HT-29 (cell line): ENCODE measurements around the gene CRISPLD2. TPM values are rescaled to one million over a fixed set of nuclear protein-coding genes. Genes with fewer than 3 reads are reported as not detected.
"Not testable (repeated sequence)": the region's sequence is repeated elsewhere in the genome, so short reads cannot be mapped to it uniquely, and the experiment has no call there.

Experiments
- DNase-seq: peaks from one replicate; pipeline ENCODE4 v3.0.0-alpha.2; 2015; ENCODE audit warnings: low spot score
- total RNA-seq: library from RNA; depleted of rRNA; stranded (reverse); fragments of >200 nt; shearing (Covaris generic); gene quantifications from 2 replicates; pipeline ENCODE4 v1.2.3, GENCODE V29; 2014

The CRISPLD2 gene
- total RNA-seq, 1 experiment from 2014 or later, result 0.74 TPM

DNA sequence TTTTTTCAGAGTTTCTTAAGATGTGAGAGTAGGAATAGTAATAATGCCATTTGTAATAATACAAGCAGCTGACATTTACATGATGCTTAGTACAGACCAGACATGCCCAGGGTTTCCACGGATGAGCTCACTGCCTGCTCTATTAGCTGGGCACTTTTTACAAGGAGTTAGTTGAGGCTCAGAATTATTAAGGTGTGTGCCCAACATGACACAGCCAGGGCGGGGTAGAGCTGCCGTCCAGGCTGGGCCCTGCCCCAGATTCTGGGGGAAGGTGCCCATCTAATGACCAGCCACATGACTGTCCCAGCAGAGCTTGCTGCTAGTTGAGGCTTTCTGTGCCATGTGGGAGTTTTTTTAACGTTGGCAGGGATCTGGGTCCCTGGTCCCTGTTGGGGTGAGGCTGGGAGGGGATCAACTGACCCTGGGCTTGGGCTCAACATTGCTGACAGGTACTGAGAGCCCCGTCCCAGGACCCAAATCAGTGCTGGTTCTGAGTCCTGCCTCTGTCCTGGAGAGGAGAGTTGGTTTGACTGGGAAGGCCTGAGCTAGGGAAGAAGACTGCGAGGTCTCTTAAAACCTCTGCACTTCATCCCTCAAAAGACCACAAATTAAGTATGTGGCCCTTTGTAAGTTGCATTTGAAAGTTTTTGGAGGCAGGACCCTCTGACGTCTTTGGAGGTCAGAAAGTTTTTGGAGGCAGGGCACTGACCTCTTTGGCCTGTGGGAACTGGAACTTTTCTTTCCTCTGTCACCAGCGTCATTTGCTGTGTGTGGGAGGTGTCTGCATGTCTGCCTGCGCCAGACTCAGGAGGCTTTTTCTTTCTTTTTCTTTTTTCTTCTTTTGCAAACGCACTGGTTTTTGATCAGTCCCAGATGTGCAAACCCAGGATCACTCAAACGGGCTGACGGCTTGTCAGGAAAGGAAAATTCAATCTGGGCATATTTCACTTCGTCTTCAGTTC, 2.2 kb downstream of the CRISPLD2 start:
- no peak for DNase-seq

DNA sequence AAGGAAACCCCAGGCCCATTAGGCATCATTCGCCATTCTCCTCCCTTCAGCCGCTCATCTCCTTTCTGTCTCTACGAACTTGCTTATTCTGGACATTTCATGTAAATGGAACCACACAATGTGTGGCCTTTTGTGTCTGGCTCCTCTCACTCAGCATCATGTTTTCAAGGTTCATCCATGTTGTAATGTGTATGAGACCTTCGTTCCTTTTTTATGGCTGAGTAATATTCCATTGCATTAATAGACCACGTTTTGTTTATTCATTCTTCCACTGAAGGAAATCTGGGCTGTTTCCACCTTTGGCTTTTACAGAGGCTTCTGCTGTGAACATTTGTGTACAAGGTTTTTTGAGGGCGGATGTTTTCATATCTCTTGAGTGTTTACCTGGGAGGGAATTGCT, 3.2 kb downstream of the CRISPLD2 start:
- no peak for DNase-seq

DNA sequence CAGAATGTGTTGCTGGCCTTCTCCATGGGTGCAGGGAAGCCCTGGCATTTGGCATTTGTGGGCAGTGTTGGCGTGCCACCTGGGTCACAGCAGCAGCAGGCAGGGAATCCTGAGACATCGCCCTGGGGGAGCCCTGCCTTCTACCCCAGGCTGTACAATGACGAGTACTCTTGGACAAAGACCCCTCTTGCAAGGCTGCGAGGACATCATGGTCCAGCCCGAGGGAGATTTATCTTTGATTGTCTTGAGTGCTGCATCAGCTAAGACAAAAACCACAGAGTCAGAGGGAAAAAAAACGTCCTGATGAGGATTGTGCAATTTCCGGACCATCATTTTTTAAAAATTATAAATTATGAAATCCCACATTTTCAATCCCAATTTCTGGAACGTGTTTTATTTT, 3.7 kb downstream of the CRISPLD2 start:
- DNase-seq, result no peak

DNA sequence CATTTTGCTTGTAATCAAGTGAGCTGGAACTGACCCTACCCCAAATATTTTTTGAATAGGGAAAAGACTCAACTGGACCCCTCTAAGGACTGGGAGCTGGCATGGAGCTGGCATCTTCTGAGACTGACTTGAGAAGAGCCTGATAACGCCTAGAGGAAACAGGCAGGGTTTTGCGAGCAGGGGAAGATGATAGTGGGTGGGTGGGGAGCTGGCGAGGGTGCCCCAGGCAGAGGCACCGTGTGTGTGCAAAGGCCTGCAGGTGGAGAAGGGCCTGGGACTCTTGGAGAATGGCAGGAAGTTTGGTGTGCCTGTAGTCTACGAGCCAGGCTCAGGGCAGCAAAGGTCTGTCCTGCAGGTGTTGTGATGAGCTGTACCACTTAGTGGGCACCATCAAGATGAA, 4.1 kb downstream of the CRISPLD2 start:
- no peak for DNase-seq

DNA sequence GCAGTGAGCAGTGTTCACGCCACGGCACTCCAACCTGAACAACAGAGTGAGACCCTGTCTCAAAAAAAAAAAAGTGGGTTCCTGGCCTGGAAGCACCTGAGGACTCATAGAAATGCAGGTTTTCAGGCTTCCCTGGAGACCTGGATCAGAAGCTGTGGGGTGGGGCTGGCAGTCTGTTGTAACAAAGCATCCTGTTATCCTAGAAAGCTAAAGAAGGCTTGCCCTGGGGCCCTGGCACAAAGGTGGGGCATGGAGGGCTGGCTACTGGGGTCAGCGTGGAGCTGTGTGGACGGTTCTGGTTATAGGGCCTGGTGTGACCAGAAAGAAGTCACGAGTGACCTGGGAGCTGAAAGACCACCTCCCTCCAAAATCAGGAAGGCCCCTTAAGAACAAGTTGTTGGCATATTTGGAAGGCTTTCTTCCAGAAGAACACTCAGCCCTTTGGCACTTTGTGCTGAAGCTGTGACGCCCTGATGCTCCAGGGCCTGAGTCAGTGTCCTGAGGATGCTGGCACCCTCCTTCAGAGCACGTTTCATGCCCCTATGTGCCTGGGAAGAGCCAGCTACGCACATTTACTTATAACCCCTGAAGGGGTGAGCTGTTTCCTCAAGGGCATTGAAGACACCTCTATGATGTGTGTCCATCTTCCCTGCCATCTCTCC, 6.2 kb downstream of the CRISPLD2 start:
- DNase-seq, result no peak

DNA sequence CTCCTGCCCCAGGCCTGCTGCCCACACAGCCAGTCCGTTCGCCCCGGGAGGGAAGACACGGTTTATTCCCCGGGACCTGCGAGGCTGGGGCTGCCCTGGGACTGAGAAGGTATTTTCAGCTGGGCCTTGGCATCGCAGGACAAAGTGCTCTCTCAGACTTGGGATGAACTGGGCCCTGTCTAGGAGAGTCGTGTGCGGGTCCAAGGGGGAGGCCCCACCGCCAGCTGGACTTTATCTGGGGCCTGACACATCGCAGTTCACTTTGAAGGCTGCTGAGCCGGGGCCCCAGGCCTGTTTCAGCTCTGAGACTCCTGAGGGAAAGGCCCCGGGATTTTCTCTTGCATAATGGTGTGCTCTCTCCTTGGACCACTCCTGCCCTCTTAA, 6.8 kb downstream of the CRISPLD2 start:
- DNase-seq, result no peak

DNA sequence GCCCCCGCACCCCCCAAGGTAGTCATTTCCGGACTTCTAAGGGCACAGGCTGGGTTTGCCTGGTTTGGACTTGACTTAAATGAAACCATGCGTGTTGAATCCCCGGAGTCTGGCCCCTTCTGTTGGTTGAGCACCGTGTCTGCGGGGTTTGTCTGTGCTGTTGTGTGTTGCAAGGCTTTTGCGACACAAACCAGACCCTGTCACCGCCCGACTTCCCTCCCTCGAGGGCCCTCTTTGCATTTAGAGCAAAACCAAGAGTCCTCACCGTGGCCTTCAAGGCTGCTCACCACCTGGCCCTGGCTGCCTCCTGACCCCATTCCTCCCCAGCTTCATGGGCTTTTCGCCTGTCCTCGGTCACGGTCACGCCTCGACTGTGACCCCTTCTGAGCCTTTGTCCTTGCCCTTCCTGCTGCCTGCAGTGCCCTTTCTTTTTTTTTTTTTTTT, 7.4 kb downstream of the CRISPLD2 start:
- DNase-seq, result no peak

DNA sequence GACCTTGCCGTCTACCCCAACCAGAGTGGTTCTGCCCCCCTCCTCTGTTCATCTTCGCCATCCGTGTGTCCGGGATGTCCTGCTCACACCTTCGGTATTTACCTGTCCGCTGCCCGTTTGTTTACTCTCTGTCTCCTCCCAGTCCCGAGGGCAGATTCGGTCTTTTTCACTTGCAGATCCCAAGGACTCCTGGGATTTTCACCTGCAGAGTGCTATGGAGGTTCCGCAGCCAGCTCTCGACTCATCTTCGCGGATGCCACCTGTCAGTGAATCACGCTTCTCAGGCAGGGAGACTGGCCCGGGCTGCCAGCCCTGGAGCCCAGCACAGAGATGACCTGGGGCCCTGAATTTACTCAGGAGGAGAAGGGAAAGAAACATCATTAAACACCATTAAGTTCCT, 8.1 kb downstream of the CRISPLD2 start:
- DNase-seq, result no peak

DNA sequence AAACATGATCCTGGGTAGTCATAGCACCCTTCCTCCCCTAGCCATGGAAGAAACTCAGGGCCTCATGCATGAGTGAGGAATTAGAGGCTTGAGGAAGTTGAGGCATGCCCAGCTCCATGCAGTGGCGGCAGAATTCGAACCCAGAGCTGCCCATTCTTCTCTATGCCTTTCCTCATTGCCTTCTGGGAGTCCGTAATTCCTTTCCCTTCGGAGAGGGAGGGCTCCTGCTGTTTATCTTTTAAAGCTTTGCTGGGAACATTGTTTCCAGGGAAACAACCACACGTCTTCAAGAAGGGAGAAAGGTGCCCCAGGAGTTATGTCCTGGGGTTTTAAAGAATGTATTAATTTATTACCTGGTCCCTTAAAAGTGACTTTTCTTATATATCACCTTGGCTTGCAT, 8.5 kb downstream of the CRISPLD2 start:
- no peak for DNase-seq

DNA sequence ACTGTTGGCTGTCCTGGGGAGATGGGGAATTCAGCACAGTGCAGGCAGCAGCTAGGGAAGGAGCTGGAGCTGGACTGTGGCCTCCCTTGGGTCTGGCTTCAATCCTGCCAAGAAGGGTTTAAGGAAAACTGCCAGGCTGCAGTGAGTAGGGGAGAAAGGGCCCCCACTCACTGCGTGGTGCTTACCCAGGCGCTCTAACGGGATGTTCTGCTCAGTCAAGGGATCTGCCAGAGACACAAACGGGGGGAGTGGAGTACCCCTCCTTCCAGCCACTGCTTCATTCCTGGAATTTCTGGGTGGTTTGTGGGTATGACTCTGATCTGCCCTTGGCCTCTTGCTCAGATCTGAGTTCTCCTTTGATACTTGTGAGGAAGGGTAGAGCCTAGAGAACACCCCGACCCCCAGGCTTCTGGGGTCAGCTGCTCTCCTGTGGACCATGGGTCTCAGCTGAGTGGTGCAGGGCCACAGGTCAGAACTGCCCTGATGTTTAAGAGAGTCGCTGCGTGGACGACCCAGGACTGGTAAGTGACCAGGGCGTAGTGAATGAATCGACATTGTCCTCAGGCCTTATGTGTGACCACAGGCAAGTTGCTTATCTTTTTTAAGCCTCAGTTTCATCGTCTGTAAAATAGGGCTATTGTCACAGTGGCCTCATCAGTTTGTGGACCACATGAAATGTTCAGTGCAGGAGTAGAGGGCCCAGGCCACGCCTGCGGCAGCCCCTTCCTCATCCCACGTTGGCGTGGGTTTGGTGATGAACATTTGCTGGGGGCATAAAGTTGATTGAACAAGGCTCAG, 9.6 kb downstream of the CRISPLD2 start:
- DNase-seq, result no peak

DNA sequence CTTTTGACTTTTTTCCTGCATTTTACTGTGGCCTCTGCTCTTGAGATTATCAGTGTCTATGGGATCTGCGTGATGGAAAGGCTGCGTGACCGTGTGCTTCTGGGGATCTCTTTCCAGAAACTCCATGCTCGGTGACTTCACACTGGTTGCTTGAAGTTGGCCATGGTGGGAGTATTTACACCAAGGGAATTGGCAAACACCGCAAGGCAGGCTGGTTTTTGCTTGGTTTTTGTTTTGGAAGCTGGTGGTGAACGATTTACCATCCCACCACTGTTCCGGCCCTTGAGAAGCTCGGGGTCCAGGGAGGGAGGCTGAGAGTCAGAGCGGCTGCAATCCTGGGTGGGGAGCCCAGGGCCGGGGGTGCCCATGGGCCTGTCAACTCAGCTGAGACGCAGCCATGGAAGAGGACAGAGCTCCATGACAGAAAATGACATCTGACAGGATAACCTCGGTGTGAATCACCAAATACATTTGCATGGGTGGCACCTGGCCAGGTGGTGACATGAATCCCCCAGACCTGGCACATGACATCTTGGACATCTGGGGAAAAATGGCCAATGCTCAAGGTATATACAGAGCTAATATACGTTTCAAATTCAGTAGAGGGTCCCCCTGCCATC, 11.1 kb downstream of the CRISPLD2 start:
- no peak for DNase-seq

DNA sequence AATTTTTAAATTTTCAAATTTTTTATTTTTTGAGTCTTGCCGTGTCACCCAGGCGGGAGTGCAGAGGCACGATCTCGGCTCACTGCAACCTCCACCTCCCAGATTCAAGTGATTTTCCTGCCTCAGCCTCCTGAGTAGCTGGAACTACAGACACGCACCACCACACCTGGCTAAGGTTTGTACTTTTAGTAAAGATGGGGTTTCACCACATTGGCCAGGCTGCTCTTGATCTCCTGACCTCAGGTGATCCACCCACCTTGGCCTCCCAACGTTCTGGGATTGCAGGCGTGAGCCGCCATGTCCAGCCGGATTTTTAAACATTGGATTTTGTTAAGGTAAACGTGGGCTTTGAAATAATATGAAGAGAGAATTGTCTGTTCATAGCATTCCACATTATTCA, 11.9 kb downstream of the CRISPLD2 start:
- DNase-seq, result not testable (repeated sequence)

DNA sequence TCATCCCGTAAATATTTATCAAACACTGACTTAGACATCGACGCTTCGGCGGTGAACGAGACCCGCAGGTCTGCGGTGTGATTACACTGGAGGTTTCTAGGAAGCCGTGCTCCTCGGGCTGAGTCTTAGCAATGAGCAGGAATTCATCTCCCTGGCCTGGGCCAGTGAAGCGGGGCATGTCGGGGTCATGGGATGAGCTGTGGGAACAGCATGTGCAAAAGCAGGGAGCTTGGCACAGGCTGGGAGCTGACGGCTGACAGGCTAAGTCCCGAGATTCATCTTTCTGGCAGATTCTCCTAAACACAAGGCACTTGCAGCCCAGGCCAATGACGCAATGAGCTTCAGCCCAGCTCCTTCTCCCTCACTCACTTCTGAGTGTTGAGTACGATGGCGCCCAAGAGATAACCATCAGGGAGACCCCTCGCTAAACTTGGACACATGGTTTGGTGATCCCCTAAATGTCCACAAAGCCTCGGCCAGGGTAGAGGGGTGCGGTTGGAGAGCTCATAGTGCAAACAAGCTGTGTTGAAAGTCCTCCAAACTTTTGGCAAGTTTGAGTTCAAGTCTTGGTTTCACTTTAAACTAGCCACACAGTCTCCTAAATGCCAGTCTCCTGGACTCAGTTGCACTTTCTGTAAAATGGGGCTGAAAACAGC, 12.8 kb downstream of the CRISPLD2 start:
- no peak for DNase-seq

DNA sequence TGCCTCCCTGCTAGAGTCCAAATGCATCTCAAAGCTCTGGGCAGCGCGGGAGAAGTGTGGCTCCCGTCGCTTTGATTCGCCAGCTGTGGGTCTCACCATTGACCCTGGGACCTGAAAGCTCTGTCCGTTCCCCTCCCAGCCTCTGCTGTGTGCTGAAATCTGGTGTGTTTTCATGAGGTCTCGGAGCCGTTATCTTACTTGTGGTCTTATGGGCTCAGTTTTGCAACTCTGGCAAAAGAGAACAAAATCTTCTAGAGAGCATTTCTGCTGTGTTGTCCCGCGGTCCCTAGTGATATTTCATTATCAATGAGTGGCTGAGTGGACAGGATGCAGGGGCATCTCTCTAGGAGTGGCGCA, 13.3 kb downstream of the CRISPLD2 start:
- no peak for DNase-seq

DNA sequence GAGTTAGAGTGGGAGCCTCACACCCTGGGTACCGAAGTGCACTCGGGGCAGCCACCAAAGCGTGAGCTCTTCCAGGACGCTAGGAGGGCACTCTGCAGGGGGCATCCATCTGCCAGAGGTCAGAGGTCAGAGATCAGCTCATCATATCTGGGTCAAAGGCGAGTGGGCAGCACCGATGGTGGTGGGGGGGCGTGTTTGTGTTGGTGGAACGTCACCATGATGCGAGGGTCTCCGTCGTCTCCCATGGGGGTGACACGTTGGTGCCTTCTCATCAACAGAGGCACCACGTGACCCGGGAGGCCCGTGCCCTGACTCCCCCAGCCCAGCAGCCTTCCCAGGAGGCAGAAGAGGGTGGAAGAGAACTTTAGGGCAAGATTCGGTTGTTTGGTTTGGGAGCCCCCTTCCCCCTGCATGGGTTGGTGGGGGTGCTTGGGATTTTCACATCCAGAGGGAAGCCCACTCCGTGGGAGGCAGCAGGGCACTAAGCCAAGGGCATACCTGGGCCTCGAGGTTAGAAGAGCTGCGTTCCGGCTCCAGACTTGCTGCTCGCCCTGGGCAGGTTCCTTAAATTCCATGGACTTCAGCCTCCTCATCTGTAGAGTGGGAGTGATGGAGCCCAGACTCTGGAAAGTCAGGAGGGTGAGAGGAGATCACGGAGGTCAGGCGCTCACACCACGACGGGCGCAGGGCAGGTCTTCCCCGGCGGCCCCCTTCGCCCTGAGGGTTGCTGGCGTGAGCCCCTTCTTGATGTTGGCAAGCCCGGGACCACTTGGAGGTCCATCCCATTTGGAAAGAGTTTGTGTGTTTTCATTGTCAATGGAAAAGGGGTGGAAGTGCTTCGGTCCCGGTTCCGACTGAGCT, 14.0 kb downstream of the CRISPLD2 start:
- DNase-seq, result no peak

DNA sequence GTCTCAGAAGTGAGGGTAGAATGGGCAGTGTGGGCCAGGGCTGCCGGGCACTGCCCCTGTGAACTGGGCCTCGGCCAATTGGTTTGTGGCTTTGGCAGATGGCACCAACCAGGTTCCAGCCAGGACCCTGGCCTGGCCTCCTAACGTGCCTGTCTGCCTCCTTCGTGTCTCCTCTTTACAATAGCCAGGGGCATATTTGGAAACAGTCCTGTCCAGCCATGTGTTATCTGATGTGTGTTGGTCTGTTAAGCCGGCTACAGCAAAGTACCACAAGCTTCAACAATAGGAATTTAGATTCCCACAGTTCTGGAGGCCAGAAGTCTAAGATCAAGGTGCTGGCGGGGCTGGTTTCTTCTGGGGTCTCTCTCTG, 14.6 kb downstream of the CRISPLD2 start:
- DNase-seq, result no peak

DNA sequence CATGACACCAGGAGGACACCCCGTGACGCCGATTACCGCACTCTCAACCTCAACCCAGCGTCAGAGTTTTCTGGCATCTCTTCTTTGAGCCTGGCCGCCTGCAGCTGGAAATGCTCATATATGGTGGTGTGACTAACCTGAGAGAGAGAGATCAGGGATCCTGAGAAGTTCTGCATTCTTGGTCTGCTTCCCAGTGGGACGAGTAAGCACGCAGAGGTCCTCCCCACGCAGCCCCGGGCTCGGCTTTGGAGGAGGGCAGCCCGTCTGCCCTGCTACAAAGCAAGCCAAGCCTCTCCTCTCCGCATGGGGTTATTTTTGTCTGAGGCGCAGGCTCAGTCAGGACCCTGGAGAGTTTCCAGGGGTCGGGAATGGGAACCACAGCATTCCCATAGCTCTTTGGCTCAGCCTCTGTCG, 16.5 kb downstream of the CRISPLD2 start:
- no peak for DNase-seq

DNA sequence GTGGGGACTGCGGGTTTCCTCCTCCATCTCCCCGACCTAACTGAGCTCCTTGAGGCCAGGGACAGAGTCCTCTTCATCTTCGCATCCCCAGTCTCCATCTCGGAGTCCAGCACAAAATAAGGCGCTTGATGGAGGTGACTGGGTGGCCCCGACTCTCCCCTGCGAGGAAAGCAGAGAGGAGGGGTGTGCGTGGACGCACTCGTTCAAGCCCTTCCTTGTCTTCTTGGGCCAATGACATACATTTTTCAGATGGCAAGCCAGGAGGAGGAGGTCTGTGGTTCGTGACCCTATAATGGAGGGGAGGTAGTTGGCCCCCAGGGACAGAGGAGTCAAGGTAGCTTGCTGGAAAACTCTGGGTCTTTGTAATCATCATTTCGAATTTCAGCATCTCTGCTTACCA, 17.2 kb downstream of the CRISPLD2 start:
- no peak for DNase-seq

DNA sequence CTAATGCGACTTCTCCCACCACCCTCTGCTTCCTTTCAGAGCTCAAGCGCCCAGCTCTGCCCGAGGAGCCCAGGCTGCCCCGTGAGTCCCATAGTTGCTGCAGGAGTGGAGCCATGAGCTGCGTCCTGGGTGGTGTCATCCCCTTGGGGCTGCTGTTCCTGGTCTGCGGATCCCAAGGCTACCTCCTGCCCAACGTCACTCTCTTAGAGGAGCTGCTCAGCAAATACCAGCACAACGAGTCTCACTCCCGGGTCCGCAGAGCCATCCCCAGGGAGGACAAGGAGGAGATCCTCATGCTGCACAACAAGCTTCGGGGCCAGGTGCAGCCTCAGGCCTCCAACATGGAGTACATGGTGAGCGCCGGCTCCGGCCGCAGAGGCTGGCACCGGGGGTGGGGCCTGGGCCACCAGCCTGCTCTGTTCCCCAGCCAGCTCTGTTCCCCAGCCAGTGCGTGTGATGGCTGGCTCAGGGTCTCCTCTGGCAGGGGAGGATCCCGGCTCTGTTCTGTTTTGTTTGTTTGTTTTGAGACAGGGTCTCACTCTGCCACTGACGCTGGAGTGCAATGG, 18.7 kb downstream of the CRISPLD2 start:
- no peak for DNase-seq

DNA sequence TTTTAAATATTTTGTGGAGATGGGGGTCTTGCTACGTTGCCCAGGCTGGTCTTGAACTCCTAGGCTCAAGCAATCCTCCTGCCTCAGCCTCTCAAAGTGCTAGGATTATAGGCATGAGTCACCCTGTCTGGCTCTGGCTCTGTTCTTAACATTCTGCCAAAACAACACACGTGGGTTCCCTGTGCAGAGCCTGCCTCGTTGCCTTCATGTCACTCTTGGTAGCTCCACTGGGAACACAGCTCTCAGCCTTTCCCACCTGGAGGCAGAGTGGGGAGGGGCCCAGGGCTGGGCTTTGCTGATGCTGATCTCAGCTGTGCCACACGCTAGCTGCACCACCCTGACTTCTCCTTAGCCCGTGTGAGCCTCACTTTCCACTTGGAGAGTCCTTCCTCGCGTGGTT, 19.3 kb downstream of the CRISPLD2 start:
- DNase-seq, result no peak
